Epithelial cell of prostate (primary cell): ENCODE results near the gene UBXN11.
A peak's percentile ranks its signal among the peaks of the same experiment; 100 is the strongest.

Experiments
- DNase-seq: peaks from one replicate; pipeline ENCODE4 v3.0.0-alpha.2; 2011; ENCODE audit warnings: low read depth, low spot score
- H3K27ac ChIP-seq: fragments of 450-650 bp; 2 replicates; pipeline ENCODE4 v1.5.1; 2017; ENCODE audit warnings: mild to moderate bottlenecking

The UBXN11 gene

GRCh38 chr1:26277261-26277661 is 29.2 kb downstream of the UBXN11 start:
- H3K27ac ChIP-seq: peak overlapping the region; percentile 98
- DNase-seq: no peak

- no peak for DNase-seq
- H3K27ac ChIP-seq: peak overlapping the region; percentile 98
These were observed 30.0 kb downstream of the UBXN11 start for GRCh38 chr1:26276432-26276838.

- DNase-seq: peak; percentile 98
- peak overlapping the region; percentile 98 for H3K27ac ChIP-seq
These were observed 30.6 kb downstream of the UBXN11 start for GRCh38 chr1:26275580-26276431.

- DNase-seq: no peak
- H3K27ac ChIP-seq: peak overlapping the region; percentile 98
These were observed 31.5 kb downstream of the UBXN11 start for GRCh38 chr1:26274801-26275425.

DNA sequence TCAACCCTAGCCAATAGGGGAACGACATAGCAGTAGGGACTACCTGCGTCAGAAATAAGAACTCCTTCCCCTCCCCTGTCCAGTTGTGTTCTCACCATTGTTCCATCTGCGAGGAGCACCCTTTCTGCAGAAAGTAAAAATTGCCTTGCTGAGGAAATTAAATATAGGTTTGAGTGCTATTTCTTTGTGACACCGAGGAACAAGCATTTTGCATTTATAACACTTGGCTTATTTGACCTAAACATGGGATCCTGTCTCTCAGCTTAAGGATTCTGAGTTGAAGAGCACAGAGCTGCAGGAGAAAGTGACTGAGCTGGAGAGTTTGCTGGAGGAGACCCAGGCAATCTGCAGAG is 37.3 kb downstream of the UBXN11 start:
- H3K27ac ChIP-seq: no peak overlapping the region
- DNase-seq: no peak

DNA sequence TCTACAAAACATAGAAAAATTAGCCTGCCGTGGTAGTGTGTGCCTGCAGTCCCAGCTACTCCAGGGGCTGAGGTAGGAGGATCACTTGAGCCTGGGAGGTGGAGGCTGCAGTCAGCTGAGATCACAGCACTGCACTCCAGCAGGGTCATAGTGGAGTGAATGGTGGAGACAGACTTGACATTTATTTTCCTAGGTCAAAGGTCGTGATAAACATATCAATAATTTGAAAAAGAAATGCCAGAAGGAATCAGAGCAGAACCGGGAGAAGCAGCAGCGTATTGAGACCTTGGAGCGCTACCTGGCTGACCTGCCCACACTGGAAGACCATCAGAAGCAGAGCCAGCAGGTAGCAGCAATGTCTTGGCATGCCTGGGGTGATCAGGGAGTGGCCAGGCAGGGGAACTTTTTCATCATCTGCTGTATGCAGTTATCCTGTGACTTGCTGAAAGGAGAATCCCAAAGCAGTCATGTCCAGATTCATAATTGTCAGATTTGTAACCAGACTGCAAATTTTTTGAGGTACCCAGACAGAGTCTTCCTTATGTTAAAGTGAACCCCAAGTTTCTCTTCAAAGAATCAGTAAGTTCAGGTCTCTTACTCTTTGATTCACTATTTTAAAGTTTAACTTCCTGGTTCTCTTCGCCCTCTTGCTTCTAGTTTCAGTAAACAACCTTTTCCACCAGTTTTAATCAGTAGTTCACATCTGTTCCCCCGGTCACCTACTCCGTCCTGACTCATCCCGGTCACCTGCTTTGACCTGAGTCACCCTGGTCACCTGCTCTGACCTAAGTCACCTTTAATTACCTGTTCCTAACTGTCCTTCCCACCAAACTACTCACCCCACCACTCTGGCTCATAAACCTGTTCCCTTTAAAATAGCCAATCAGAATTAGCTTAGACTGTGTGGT is 37.9 kb downstream of the UBXN11 start:
- DNase-seq: no peak
- no peak overlapping the region for H3K27ac ChIP-seq

GRCh38 chr1:26265405-26265804 is 41.0 kb downstream of the UBXN11 start:
- no peak for DNase-seq
- no peak overlapping the region for H3K27ac ChIP-seq

GRCh38 chr1:26263212-26263611 is 43.2 kb downstream of the UBXN11 start:
- DNase-seq: no peak
- H3K27ac ChIP-seq: no peak overlapping the region

- no peak for DNase-seq
- H3K27ac ChIP-seq: no peak overlapping the region
These were observed 46.9 kb downstream of the UBXN11 start for GRCh38 chr1:26259578-26259977.

GRCh38 chr1:26259005-26259404 is 47.4 kb downstream of the UBXN11 start:
- no peak for DNase-seq

DNA sequence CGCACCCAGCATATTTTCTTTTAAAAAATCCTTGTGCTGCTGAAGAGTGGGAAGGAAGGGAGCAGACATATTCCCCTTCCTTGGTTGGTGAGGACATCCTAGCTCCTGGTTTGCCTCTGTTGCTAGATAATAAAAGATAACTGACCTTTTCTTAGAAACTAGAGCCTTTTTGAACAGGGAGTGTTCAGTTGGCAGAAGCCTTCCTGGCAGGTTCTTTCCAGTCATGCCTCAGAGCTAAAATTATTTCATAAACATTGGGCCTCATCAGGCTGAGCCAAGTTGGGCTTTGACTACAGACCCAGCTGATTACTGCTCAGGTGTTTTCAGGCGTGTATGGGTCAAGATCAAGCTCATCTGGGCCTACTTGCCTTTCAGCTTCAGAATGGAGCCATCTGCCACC is 49.2 kb downstream of the UBXN11 start:
- DNase-seq: no peak
- no peak overlapping the region for H3K27ac ChIP-seq

More at GRCh38 chr1:26259005-26259404, 47.4 kb downstream of the UBXN11 start:
- H3K27ac ChIP-seq: no peak overlapping the region

GRCh38 chr1:26254404-26254803 is 52.0 kb downstream of the UBXN11 start:
- H3K27ac ChIP-seq: no peak overlapping the region
- no peak for DNase-seq

- no peak for DNase-seq
- no peak overlapping the region for H3K27ac ChIP-seq
These were observed 53.7 kb downstream of the UBXN11 start for GRCh38 chr1:26252718-26253117.

- no peak for DNase-seq
- no peak overlapping the region for H3K27ac ChIP-seq
These were observed 66.5 kb downstream of the UBXN11 start for GRCh38 chr1:26239936-26240335.

GRCh38 chr1:26237230-26237966 is 69.0 kb downstream of the UBXN11 start:
- H3K27ac ChIP-seq: peak overlapping the region; percentile 40
- no peak for DNase-seq

GRCh38 chr1:26234644-26235370 is 71.6 kb downstream of the UBXN11 start:
- DNase-seq: no peak

GRCh38 chr1:26233903-26234643 is 72.4 kb downstream of the UBXN11 start, which contains the start of gene CEP85:
CEP85 (plus strand) TSS chr1:26234200; CDS start chr1:26239784, 5,584 bp downstream.
- DNase-seq: peak; percentile 83
- peak within 1 kb of the TSS; percentile 57 for H3K27ac ChIP-seq

More at GRCh38 chr1:26234644-26235370, 71.6 kb downstream of the UBXN11 start:
- peak overlapping the region; percentile 57 for H3K27ac ChIP-seq
